ENCODE measurements around the gene ATP23. TPM values are rescaled to one million over a fixed set of nuclear protein-coding genes. Genes with fewer than 3 reads are reported as not detected.
A peak's percentile ranks its signal among the peaks of the same experiment; 100 is the strongest.

ATP23 gene
- total RNA-seq, 1 experiment from 2014 or later, result 6.1 TPM

DNA sequence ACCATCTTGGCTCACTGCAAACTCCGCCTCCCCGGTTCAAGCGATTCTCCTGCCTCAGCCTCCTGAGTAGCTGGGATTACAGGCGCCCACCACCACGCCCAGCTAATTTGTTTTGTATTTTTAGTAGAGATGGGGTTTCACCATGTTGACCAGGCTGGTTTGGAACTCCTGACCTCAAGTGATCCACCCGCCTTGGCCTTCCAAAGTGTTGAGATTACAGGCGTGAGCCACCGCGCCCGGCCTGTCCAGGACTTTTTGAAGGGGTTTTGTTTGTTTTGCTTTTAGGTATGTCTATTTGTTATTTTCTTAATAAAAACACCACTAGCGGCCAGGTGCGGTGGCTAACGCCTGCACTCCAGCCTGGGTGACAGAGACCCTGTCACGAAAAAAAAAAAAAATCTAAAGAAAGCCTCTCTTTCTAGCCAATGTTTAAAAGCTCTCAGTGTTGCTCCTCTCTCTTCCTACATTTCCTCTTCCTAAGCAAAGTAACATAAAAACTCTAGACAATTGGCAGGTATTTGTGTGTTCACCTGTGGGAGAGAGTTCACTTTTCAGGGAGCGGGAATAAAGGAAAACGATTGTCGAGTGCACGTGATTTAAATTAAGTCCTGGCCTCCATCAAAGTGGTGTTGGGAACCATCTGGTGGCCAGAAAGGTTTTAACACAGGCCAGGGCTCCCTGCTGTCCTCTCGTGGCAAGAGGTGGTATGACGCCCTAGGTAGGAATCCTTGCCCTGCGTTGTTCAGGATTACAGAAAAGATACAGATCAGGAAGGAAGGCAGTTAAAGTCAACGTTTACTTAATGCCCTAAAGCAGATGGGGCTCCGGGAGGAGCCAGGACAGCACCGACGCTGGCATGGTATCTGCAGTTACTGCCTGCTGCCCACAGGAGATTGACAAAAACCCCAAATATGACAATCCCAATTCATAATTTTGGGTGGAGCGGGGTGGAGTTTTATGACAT lies 36.2 kb upstream of the ATP23 start (continued):
- TF ChIP-seq, protein P1, sequence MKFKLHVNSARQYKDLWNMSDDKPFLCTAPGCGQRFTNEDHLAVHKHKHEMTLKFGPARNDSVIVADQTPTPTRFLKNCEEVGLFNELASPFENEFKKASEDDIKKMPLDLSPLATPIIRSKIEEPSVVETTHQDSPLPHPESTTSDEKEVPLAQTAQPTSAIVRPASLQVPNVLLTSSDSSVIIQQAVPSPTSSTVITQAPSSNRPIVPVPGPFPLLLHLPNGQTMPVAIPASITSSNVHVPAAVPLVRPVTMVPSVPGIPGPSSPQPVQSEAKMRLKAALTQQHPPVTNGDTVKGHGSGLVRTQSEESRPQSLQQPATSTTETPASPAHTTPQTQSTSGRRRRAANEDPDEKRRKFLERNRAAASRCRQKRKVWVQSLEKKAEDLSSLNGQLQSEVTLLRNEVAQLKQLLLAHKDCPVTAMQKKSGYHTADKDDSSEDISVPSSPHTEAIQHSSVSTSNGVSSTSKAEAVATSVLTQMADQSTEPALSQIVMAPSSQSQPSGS (CRISPR knock-in tag; IDR thresholded peaks at IDR 0.05; ENCODE audit: borderline replicate concordance, low read depth), result no peak
- TF ChIP-seq MXD4 (CRISPR knock-in tag; IDR thresholded peaks at IDR 0.05; ENCODE audit: borderline replicate concordance) (no peak), ZNF396 (CRISPR knock-in tag; IDR thresholded peaks at IDR 0.05; ENCODE audit: borderline replicate concordance) (no peak), ZNF263 (CRISPR knock-in tag; IDR thresholded peaks at IDR 0.05; ENCODE audit: low read depth) (no peak), GTF2I (CRISPR knock-in tag; conservative IDR thresholded peaks at IDR 0.05) (no peak), GRHL2 (CRISPR knock-in tag; IDR thresholded peaks at IDR 0.05; ENCODE audit: insufficient replicate concordance, severe bottlenecking) (no peak), SMAD3 (CRISPR knock-in tag; IDR thresholded peaks at IDR 0.05; ENCODE audit: borderline replicate concordance) (no peak), NFATC4 (CRISPR knock-in tag; IDR thresholded peaks at IDR 0.05) (no peak), GABPB1 (CRISPR knock-in tag; IDR thresholded peaks at IDR 0.05) (0 out of 2 replicates have a peak, but pooled peaks have one; percentile 48), ZNF232 (CRISPR knock-in tag; IDR thresholded peaks at IDR 0.05) (no peak), ZNF121 (CRISPR knock-in tag; IDR thresholded peaks at IDR 0.05) (no peak), HMGA2 (CRISPR knock-in tag; IDR thresholded peaks at IDR 0.05) (0 out of 2 replicates have a peak, but pooled peaks have one; percentile 5)
- TF ChIP-seq, protein P2, sequence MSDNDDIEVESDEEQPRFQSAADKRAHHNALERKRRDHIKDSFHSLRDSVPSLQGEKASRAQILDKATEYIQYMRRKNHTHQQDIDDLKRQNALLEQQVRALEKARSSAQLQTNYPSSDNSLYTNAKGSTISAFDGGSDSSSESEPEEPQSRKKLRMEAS (CRISPR knock-in tag; IDR thresholded peaks at IDR 0.05), result peak; percentile 83; the same call in 1 of the 2 replicates
- TF ChIP-seq, protein P3, sequence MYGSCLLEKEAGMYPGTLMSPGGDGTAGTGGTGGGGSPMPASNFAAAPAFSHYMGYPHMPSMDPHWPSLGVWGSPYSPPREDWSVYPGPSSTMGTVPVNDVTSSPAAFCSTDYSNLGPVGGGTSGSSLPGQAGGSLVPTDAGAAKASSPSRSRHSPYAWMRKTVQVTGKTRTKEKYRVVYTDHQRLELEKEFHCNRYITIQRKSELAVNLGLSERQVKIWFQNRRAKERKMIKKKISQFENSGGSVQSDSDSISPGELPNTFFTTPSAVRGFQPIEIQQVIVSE (CRISPR knock-in tag; IDR thresholded peaks at IDR 0.05; ENCODE audit: borderline replicate concordance), result no peak
- TF ChIP-seq, protein P4, sequence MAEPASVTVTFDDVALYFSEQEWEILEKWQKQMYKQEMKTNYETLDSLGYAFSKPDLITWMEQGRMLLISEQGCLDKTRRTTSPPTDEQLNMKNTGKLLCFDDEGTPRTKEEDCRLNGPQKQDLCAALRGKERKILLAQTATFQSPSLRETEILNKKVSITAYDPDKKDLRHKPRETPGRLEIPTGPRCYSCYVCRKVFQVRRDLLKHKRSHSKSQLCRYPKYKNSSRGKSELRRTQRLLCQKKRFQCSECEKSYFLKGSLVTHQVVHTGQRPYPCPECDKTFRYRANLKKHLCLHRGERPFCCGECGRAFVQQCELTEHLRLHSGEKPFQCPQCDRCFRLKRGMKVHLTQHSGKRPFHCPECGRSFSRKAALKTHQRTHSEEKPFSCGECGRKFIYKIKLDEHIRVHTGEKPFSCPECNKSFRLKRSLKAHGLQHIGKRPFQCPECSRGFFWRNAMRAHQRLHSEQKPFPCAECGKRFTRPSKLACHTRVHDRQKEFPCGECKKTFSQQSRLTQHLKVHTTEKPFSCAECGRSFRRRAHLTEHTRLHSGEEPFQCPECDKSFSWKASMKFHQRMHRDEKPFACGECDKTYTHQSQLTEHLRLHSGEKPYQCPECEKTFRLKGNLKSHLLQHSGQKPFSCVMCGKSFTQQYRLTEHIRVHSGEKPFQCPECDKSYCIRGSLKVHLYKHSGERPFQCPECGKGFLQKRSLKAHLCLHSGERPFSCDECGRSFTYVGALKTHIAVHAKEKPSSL (CRISPR knock-in tag; conservative IDR thresholded peaks at IDR 0.05), result no peak
- TF ChIP-seq, protein P5, sequence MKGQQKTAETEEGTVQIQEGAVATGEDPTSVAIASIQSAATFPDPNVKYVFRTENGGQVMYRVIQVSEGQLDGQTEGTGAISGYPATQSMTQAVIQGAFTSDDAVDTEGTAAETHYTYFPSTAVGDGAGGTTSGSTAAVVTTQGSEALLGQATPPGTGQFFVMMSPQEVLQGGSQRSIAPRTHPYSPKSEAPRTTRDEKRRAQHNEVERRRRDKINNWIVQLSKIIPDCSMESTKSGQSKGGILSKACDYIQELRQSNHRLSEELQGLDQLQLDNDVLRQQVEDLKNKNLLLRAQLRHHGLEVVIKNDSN (CRISPR knock-in tag; IDR thresholded peaks at IDR 0.05), result peak; percentile 77; the same call in 1 of the 2 replicates
- TF ChIP-seq, protein P6, sequence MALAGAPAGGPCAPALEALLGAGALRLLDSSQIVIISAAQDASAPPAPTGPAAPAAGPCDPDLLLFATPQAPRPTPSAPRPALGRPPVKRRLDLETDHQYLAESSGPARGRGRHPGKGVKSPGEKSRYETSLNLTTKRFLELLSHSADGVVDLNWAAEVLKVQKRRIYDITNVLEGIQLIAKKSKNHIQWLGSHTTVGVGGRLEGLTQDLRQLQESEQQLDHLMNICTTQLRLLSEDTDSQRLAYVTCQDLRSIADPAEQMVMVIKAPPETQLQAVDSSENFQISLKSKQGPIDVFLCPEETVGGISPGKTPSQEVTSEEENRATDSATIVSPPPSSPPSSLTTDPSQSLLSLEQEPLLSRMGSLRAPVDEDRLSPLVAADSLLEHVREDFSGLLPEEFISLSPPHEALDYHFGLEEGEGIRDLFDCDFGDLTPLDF (CRISPR knock-in tag; IDR thresholded peaks at IDR 0.05), result no peak

DNA sequence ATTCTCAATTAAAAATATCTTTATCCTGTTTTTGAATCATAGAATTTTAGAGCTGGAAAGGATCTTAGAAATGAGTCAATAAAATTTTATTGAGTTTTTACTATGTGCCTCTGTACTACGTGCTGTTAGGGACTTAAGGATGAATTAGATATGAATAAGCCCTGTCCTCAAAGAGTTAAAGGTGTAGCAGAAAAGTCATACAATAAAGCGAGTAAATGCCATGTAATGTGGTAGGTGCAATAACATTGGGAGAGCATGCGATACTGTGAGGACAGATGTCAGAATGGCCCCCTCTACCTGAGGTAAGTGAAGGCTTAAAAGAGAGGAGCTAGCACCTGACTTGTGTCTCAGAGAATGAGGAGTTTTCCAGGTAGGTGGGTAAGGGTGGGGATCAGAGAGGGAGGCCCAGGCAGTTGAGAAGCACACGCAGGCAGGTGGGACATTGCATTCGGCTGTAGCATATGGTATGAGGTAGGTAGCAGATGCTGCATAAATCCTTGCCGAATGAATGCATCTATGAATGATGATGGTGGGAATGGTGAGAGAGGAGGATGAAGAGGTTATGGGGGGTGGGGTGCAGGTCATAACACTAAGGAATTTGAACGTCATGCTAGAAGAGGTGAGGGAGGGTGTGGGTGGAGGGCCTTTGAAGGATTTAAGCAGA lies 35.4 kb upstream of the ATP23 start:
- no peak for ATAC-seq
- ChIA-PET CTCF (interaction anchor here (0.9 to 4.2 kb wide), 7 partner anchors 11 to 103 kb away, joined by 3 to 26 read pairs (median 4); no protein-coding TSS in a partner anchor), POLR2A (no interaction called here)
- peaks cover 14% of the 10 kb centered on the region for H3K27me3 Mint-ChIP-seq (ENCODE audit: low read depth)
- H3K27ac Mint-ChIP-seq, result no peak overlapping the region
- peaks cover 5% of the 10 kb centered on the region for H3K4me1 Mint-ChIP-seq
- DNase-seq (ENCODE audit: low spot score), result no peak
- H3K36me3 Mint-ChIP-seq, result no peaks in the 10 kb centered on the region
- no peaks in the 10 kb centered on the region for H3K9me3 Mint-ChIP-seq
- no peak overlapping the region for H3K4me3 Mint-ChIP-seq
- TF ChIP-seq TEAD1 (CRISPR knock-in tag; IDR thresholded peaks at IDR 0.05), result no peak
- TF ChIP-seq MXD4 (CRISPR knock-in tag; IDR thresholded peaks at IDR 0.05; ENCODE audit: borderline replicate concordance), result no peak
- TF ChIP-seq ESRRA (CRISPR knock-in tag; IDR thresholded peaks at IDR 0.05; ENCODE audit: borderline replicate concordance), result no peak
- TF ChIP-seq, protein P7, sequence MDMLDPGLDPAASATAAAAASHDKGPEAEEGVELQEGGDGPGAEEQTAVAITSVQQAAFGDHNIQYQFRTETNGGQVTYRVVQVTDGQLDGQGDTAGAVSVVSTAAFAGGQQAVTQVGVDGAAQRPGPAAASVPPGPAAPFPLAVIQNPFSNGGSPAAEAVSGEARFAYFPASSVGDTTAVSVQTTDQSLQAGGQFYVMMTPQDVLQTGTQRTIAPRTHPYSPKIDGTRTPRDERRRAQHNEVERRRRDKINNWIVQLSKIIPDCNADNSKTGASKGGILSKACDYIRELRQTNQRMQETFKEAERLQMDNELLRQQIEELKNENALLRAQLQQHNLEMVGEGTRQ (CRISPR knock-in tag; IDR thresholded peaks at IDR 0.05), result no peak
- no peak for TF ChIP-seq ZNF138 (CRISPR knock-in tag; conservative IDR thresholded peaks at IDR 0.05)
- TF ChIP-seq, protein P8, sequence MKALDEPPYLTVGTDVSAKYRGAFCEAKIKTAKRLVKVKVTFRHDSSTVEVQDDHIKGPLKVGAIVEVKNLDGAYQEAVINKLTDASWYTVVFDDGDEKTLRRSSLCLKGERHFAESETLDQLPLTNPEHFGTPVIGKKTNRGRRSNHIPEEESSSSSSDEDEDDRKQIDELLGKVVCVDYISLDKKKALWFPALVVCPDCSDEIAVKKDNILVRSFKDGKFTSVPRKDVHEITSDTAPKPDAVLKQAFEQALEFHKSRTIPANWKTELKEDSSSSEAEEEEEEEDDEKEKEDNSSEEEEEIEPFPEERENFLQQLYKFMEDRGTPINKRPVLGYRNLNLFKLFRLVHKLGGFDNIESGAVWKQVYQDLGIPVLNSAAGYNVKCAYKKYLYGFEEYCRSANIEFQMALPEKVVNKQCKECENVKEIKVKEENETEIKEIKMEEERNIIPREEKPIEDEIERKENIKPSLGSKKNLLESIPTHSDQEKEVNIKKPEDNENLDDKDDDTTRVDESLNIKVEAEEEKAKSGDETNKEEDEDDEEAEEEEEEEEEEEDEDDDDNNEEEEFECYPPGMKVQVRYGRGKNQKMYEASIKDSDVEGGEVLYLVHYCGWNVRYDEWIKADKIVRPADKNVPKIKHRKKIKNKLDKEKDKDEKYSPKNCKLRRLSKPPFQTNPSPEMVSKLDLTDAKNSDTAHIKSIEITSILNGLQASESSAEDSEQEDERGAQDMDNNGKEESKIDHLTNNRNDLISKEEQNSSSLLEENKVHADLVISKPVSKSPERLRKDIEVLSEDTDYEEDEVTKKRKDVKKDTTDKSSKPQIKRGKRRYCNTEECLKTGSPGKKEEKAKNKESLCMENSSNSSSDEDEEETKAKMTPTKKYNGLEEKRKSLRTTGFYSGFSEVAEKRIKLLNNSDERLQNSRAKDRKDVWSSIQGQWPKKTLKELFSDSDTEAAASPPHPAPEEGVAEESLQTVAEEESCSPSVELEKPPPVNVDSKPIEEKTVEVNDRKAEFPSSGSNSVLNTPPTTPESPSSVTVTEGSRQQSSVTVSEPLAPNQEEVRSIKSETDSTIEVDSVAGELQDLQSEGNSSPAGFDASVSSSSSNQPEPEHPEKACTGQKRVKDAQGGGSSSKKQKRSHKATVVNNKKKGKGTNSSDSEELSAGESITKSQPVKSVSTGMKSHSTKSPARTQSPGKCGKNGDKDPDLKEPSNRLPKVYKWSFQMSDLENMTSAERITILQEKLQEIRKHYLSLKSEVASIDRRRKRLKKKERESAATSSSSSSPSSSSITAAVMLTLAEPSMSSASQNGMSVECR (CRISPR knock-in tag; IDR thresholded peaks at IDR 0.05; ENCODE audit: borderline replicate concordance), result no peak

Data from WTC11 (cell line).